Measurements from ENCODE around the gene ADGRF3.
A peak's percentile ranks its signal among the peaks of the same experiment; 100 is the strongest.
"Not testable (repeated sequence)": the region's sequence is repeated elsewhere in the genome, so short reads cannot be mapped to it uniquely, and the experiment has no call there.

ADGRF3 gene

GRCh38 chr2:26351375-26352090 is 4.9 kb upstream of the ADGRF3 start:
- no peak for DNase-seq

GRCh38 chr2:26349690-26350089 is 3.1 kb upstream of the ADGRF3 start:
- DNase-seq: no peak

GRCh38 chr2:26347286-26347865 is 787 bp upstream of the ADGRF3 start:
- DNase-seq: no peak

- peak; percentile 98 for DNase-seq
Observed at GRCh38 chr2:26345545-26346453, 790 bp downstream of the ADGRF3 start, which contains the start of gene SELENOI. Gene SELENOI, plus strand, starts transcription at chr2:26346143. Its CDS starts 90 bp downstream, at chr2:26346233.

DNA sequence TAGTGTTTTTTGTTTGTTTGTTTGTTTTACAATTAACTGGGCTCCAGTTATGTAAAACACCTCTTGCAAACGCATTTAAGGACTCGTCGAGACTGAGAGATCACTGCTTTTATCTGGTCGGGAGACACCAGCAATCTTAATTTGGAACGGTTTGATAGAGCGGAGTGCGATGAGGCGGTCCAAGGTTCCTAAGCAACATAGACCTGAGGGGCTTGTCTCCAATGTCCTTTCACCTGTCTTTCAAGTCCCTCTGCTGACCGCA is 1.4 kb downstream of the ADGRF3 start:
- DNase-seq: peak; percentile 64

DNA sequence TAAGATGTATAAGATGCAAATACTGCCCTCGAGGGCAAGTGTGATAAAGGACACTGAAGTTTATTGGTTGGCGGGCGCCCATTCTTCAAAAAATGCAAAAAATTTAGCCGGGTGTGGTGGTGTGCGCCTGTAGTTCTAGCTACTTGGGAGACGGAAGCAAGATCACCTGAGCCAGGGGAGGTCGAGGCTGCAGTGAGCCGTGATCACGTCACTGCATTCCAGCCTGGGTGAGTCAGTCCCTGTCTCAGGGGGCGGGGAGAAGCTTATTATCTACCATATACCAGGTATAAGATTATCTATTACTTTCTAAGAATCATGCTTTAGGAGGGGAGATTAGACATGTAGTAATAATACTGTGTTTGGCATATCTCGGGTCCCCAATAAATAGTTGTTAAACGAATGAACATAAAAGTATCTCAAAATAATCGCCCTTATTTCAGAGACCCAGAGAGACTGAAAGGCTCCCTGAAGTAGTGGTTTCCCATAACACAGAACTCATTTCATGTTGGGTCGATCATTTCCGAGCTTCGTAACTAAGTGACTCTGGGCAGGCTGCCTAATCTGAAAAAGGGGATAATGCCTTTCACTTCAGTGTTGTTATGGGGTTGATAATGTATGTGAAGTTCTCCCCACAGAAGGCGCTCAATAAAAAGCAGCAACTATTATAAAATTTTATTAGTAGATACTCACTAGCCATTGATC is 1.9 kb downstream of the ADGRF3 start:
- peak; percentile 37 for DNase-seq

DNA sequence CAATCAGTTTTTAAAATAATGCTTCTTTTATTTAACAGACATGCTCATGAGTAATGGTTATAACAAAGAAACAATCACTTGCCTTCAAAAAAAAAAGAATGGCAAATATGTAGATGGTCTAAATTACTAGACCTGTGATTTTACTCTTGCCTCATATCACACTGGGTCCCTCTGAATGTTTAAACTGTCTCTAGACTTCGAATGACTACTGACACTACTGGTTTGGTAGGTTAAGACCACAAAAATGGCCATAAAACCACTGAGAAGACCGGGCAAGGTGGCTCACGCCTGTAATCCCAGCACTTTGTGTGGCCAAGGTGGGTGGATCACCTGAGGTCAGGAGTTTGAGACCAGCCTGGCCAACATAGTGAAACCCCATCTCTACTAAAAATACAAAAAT is 5.8 kb downstream of the ADGRF3 start:
- DNase-seq: no peak

- DNase-seq: no peak
Observed at GRCh38 chr2:26337298-26337697, 9.3 kb downstream of the ADGRF3 start.

DNA sequence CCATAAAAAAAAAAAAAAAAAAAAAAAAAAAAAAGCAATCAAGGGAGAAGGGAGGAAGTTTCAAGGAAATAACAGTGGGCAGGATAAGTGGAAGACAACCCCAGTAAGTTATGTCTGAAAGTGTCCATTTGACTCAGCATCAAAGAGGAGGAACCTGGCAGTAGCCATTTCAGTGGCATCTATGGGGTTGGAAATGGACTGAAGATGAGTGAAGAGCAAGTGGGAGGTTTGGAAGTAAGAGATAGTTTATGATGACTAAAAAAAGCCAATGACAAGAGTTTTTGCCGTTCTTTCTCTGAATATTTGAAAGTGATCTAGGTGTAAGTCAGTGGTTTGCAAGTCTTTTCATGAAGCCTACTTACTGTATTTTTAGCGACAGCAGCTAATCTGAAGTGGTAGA is 9.9 kb downstream of the ADGRF3 start:
- DNase-seq: no peak

GRCh38 chr2:26335231-26335630 is 11.4 kb downstream of the ADGRF3 start:
- DNase-seq: no peak

DNA sequence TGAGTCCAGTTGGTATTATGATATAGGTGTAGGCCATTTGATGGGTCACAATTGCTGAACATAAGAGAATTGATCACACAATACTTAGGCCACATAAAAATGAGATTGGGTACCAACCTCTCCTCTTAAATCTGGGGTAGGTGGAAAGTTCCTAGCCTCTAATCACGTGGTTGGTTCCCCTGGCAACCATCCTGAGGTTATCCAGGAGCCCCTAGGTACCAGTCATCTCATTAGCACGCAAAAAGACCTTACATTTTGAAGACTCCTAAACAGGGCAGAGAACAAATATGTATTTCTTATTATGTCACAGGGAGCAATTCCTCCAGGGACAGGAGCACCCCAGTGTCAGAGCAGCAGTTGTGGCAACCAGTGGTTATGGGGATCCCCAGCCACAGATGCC is 13.3 kb downstream of the ADGRF3 start:
- no peak for DNase-seq

GRCh38 chr2:26331321-26331720 is 15.3 kb downstream of the ADGRF3 start:
- DNase-seq: not testable (repeated sequence)

DNA sequence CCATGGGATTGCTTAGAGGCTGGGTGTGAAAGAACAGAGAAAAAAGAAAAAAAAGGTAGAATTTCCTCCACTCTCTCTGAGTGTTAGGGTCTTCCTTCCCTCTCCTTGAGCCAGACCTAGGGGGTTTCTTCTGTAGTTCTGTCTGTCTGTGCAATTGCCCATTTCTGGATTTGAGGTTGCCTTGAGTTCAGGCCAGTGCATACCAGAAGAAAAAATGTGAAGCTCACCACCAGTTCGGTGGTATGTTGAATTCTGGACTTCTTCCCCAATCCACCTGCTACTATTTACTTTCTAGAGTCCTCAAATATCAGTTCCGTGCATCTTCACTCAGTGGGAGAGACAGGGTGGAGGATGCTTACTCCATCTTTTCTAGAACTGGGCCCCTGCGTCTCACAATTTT is 16.0 kb downstream of the ADGRF3 start:
- DNase-seq: no peak

DNA sequence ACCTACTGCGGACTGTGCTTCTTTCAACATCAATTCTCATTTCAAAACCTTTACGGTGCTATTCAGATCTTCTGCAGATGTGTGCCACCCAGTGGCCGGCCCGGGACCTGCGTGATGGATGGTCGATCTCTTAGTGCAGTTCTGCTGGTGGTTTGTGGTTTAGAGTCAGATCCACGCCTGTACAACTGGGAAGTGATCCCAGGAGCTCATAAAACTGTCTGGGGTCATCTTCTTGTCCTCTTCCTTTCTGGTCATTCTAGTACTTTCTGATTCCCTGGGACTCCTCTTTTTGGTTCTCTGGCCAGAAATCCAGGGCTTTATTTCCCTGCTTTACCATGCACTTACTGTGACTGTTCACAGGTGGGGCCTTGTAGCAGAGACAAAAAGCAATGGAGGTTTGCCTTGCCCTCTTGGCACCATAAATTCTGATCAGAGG is 16.5 kb downstream of the ADGRF3 start:
- DNase-seq: peak; percentile 71

- DNase-seq: not testable (repeated sequence)
Observed at GRCh38 chr2:26329083-26329482, 17.5 kb downstream of the ADGRF3 start.

GRCh38 chr2:26327291-26328272 is 19.0 kb downstream of the ADGRF3 start:
- no peak for DNase-seq

DNA sequence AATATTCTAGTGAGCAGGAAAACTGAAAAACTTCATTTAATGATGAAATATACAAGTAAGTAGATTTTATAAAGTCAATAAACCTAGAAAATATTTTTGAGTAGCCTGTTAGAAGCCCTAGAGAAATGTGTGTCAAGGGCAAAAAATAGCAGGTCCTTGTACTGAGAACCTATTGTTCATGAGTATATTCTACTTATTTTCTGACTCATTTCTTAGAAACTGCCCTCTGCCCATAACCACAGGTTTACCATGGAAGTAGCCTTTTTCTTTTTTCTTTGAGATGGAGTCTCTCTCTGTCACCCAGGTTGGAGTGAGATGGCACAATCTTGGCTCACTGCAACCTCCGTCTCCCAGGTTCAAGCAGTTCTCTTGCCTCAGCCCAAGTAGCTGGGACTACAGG is 20.1 kb downstream of the ADGRF3 start:
- no peak for DNase-seq

GRCh38 chr2:26325851-26326250 is 20.7 kb downstream of the ADGRF3 start:
- no peak for DNase-seq

- no peak for DNase-seq
Observed at GRCh38 chr2:26324903-26325302, 21.7 kb downstream of the ADGRF3 start.

DNA sequence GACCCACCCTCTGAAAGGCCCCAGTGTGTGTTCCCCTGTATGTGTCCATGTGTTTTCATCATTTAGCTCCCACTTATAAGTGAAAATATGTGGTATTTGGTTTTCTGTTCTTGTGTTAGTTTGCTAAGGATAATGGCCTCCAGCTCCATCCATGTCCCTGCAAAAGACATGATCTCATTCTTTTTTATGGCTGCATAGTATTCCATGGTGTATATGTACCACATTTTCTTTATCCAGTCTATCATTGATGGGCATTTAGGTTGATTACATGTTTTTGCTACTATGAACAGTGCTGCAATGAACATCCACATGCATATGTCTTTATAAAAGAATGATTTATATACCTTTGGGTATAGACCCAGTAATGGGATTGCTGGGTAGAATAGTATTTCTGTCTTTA is 22.1 kb downstream of the ADGRF3 start:
- DNase-seq: not testable (repeated sequence)

- DNase-seq: no peak
Observed at GRCh38 chr2:26318950-26319349, 27.6 kb downstream of the ADGRF3 start.
